HL-60 (cell line): Measurements from ENCODE around the gene FERMT2.

ENCODE experiments used
- CTCF ChIP-seq: IDR thresholded peaks from one replicate; pipeline ENCODE4 v1.5.1; 2011; ENCODE audit warnings: low read length, control low read depth, inconsistent platforms; ENCODE audit not compliant: insufficient read depth
- GABPA ChIP-seq: IDR thresholded peaks from 2 replicates; pipeline ENCODE4 v1.6.1; 2012; ENCODE audit warnings: low read depth
- POLR2AphosphoS5 ChIP-seq: IDR thresholded peaks from 2 replicates; pipeline ENCODE4 v1.6.1; 2012; ENCODE audit warnings: low read depth
- REST ChIP-seq: IDR thresholded peaks from 2 replicates; pipeline ENCODE4 v1.6.1; 2012; ENCODE audit warnings: low read depth; ENCODE audit not compliant: insufficient replicate concordance

GRCh38 chr14:52871606-52872005, 79.2 kb downstream of the FERMT2 start:
- TF ChIP-seq CTCF (no peak), POLR2AphosphoS5 (no peak), REST (no peak), GABPA (no peak)
